ENCODE measurements around the gene ABCB6.
"Not testable (repeated sequence)": the region's sequence is repeated elsewhere in the genome, so short reads cannot be mapped to it uniquely, and the experiment has no call there.

ABCB6 gene

DNA sequence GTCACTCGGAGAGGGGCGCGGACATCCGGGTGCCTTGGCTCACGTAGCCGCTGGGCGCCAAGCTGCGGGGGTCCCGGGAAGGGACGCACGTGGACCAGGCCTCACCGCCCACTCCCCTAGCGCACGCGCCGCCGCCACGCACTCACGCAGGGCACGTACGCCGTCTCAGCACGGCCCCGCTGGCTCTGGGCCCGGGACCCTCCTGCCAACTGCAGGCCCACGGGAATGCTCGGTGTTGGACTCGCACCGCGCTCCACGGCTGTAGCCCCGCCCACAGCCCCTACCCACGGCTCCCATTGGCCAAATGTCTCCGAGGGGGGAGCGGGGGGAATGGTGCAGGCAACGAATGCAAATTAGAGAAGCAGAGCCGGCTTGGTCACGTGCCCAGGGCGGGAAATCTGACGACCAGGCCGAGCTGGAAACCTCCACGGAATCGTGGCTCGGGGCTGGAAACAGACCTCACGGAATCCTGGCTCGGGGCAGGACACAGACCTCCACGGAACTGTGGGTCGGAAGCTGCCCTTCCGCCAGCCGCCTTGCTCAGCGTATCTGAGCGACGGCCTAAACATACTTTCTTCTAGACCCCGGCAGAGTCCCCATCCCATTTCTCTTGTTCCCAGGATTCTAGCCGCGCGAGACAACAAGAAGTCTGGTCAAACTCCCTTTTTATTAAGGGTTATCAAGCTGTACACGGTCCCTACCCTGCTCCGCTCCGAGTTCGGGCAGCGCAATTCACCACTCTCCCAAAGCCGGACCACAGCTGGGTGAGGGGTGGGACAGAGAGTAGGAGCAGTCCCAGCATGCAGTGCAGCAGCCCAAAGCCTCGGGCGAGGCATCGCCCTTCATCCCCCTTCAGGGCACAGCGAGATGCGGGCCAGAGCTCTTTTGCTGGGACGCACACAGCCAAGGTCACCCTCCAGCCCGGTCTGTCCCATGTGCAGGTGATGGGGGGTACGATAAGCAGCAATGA is at the start of gene ABCB6:
Gene ABCB6 (minus strand): TSS at position 227 of the 970 bp plus-strand sequence. CDS start 285 bp downstream, outside the sequence.
- DNase-seq: peak; percentile 91

DNA sequence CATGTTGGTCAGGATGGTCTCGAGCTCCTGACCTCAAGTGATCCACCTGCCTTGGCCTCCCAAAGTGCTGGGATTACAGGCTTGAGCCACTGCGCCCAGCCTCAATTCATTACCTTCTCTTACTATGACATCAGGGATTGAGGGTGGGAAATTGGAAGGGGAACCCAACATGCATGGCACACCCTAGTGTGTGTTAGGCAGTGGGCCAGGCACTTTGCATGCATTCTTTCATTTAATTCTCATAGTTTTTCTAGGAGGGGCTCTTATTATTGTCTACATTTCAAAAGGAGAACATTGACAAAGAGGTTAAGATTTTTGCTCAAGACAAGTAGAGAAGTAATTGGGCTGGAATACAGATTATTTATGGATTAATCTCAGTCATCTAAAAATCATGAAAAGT is 49.5 kb upstream of the ABCB6 start:
- DNase-seq: no peak

DNA sequence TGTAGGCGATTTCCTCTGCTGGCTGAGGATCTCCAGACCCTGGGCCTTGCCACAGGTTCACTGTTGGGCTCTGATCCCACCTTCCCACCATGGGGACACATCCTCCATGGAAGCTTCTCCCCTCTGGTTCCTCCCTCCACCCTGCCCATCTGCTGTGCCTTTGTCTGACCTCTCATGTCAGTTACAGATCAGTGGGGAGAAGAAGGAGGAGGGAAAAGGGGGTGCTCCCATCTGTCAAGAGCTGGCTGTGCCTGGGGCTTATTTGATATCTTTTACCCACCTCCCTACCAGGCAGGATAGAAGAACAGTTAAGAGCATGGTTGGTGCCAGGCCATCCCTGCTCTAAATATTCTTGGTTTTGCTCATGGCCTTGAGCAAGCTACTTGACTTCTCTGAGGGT is 48.1 kb upstream of the ABCB6 start:
- no peak for DNase-seq

DNA sequence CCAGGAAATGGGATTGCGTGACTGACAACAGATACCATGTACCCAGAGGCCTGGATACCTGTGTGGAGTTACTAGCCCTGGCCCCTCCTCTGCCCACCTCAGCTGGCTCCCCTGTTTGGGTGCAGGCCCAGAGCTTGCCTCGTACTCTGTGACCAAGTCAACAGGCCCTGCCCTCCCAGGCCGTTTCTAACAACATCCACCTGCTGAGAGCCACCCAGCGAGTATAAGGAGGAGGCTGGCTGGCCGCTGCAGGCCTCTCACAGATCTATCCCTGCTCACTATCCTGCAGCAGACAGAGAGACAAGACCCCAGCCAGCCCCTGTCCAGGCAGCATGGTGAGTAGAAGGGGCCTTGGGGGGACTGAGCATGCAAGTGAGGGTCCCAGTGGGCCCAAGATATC is 47.5 kb upstream of the ABCB6 start:
- DNase-seq: no peak

DNA sequence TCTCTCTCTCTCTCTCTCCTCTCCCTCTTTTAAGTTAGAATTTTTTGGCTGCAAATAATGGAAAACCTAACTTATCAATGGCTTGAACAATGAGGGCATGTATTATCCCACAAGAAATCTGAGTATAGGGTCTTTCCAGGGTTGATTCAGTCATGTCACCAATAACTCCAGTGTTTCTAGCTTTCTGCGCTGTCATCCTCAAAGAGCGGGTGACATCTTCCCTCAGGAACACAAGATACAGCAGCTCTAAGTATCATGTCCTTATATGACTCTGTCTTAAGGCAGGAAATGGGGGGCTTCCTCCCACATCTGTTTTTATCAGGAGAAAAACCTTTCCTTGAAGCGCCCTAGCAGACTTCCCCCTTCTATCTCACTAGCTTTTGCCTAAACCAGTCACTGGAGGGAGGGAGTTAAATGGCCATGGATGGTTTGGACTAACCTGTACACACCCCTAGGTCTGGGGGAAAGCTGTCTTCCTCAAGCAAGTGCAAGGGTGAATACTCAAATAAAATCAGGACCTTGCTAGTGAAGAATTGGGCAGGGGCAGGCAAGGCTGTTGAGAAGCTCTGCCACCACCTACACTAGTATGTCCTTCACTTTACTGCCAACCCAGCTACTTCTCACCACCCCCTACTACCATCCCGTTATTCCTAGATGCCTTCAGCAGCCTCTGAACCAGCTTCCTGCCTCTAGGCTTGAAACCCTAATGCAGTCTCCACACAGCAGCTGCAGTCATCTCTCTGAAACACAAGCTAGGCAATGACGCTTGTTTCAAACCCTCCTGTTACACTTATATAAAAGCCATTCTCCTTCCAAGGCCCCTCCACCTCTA is 42.5 kb upstream of the ABCB6 start:
- no peak for DNase-seq

DNA sequence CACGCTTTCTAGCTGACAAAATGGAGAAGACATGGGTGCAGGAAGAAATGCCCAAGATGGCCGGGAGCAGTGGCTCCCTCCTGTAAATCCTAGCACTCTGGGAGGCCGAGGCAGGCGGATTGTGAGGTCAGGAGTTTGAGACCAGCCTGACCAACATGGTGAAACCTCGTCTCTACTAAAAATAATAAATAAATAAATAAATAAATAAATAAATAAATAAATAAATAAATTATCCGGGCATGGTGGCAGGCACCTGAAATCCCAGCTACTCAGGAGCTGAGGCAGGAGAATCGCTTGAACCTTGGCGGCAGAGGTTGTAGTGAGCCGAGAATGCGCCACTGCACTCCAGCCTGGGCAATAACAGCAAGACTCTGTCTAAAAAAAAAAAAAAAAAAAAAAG is 40.2 kb upstream of the ABCB6 start:
- DNase-seq: not testable (repeated sequence)

DNA sequence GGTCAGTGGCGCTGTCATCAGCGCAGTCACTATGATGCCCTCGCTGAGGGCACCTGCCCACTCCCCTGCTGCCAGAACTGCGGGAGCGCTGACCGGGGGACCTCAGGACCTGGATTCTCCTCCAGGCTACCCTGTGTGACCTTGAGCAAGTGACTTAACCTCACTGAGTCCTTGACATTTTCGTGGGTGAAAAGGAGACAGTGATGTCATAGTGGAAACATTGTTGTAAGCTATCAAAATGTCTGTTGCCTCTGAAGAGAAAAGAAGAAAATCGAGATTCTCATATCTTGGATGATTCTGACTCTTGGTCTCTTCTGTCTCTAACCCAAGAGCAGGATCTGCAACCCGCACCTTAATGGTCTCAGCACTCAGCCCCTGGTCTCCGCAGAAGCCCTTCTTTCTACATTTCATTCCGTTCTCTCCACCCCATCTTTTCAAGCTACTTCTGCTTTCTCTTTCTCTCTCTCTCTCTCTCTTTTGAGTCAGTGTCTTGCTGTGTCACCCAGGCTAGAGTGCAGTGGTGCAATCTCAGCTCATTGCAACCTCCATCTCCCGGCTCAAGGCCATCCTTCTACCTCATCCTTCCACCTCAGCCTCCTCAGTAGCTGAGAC is 35.9 kb upstream of the ABCB6 start:
- peak; percentile 60 for DNase-seq

DNA sequence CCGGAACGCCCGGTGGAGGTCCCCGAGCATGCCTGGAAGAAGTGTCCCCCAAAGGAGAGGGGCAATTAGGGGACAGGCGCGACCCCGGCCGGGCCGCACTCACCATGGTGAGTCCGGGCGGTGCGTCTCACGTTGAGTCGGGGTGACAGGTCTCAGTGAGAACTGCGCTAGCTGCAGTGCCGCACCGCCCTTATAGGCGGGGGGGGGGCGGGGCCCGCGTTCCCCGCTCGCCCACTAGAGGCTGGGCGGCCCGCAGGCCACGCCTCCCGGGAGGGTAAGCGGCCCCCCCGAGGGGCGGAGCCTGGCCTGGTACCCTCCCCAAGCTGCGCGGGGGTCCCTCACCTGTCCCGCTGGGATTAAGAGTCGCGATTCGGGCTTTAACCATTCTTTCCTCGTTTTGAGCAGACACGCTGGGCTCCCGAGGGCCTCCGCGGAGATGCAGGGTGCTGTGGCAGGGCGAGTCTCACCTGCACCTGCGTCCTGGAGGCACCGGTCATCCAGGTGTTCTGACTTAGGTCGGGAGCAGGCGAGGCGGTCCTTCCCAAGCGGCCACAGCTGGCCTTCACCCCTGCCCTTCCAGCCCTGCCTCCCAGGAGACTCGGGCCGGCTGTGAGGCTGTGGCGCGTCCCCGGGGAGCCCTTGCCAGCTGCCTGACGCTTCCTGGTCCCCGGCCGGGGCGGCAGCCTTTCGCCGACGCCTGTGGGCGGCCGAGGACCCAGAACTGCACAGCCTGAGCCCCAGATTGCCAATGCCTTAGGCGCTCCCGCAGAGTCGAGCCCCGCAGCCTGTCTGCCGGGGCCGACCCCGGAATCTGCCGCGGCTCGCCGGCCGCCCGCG is 35.2 kb upstream of the ABCB6 start, which contains the start of gene TUBA4A:
Gene TUBA4A (minus strand): TSS at position 166 of the 837 bp plus-strand sequence. CDS start 60 bp downstream, at position 106.
- DNase-seq: peak; percentile 93

DNA sequence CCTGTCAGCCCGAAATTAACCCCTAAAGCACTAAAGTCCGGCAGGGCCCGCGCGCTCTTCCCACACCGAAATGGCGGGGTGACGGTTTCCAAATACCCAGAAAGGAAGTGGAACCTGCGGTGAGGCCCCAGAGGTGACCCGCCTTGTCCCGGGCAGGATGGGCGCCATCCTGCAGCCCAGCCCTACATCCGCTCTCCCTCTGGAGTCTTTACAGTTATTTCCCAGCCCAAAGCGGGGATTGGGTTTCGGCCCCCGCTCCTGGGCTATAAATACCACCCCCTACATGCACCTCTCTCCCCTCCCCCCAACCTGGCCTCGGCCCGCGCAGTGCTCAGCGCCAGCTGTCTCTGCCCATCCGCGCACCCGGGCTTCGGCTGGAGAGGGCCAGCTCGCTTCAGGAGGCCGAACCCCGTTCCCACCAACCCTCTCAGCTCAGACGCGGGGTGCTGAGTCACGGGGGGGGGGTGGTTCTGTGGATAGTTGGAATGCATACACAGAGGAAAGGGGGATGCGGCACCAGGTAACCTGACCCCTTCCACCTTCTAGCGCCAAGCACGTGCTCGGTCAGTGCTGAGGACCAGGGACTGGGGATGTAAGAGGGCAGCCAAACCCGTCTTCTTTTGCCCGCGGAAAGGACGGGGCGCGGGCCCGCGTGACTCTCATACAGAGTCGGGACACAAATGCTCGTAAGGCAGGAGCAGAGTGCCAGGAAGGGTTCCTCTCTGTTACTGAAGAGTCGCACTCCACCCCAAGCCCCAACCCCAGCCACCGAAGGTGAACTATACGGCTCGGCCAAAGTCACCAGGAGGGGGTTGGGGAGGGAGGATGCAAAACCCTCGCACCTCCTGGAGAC is 34.4 kb upstream of the ABCB6 start, which contains the start of gene TUBA4B:
Gene TUBA4B (plus strand): TSS at position 344 of the 853 bp plus-strand sequence. CDS start 165 bp downstream, at position 509.
- peak; percentile 50 for DNase-seq

DNA sequence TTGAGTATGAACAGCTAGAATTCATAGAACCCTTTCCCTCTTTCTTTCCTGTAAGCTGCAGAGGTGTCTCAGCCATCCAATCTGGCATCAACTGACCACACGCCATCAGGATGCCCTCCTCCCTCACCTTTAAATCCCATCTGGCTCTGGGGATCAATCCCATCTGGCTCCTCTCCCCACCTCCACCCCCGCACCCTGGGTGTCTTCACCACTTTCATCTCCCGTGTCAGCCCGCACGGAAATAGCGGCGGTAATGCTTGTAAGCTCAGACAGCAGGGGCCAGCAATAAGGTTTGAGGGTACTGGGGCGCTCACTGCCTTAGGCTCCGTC is 33.8 kb upstream of the ABCB6 start:
- DNase-seq: no peak

DNA sequence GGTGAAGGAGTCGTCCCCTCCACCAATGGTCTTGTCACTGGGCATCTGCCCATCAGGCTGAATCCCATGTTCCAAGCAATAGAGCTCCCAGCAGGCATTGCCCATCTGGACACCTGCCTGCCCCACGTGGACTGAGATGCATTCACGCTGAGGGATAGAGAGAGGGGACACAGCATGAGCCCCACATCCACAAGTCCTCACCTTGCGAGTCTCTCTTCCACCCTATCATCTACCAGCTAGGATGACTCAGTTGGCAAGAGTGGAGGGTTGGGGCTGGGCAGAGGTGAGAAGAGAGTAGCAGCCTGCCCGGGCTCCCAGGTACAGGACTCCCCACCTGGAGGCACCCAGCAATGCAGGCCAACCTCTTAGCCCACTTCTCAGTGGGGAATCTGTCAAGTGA is 33.3 kb upstream of the ABCB6 start:
- DNase-seq: peak; percentile 25

DNA sequence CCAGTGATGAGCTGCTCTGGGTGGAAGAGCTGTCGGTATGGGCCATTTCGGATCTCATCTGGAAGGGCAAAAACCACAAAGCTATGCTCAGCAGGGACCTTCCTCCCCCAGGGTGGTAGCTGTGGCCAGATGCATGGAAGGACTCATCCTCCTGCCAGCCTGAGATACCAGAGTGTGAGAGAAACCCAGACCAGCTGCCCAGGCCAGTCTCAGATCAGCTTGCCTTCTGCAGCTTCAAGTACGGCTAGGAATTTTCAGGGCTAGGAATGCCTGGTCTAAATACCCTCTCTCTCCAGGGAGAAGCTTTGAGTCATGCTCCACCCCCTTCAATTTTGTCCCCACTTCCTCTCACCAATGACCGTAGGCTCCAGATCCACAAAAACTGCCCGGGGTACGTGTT is 32.9 kb upstream of the ABCB6 start:
- DNase-seq: no peak

DNA sequence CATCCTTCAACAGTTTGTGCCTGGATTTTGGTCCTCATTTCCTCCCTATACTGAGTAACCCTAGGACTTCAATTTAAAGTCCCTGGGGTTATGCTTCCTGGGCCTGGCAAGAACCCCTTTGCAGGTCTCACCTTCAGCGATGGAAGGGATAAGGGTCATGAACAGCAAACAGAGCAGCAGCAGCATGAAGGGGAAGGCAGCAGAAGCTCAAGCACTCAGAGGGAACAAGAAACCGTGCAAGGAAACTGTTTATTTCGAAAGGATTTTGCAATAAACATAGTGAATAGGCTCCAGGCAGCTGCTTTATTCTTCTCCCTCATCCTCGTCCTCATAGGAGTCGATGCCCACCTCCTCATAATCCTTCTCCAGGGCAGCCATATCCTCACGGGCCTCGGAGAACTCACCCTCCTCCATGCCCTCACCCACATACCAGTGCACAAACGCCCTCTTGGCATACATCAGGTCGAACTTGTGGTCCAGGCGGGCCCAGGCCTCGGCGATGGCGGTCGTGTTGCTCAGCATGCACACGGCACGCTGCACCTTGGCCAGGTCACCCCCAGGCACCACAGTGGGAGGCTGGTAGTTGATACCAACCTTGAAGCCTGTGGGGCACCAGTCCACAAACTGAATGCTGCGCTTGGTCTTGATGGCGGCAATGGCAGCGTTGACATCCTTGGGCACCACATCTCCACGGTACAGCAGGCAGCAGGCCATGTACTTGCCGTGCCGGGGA is 31.5 kb upstream of the ABCB6 start:
- no peak for DNase-seq

DNA sequence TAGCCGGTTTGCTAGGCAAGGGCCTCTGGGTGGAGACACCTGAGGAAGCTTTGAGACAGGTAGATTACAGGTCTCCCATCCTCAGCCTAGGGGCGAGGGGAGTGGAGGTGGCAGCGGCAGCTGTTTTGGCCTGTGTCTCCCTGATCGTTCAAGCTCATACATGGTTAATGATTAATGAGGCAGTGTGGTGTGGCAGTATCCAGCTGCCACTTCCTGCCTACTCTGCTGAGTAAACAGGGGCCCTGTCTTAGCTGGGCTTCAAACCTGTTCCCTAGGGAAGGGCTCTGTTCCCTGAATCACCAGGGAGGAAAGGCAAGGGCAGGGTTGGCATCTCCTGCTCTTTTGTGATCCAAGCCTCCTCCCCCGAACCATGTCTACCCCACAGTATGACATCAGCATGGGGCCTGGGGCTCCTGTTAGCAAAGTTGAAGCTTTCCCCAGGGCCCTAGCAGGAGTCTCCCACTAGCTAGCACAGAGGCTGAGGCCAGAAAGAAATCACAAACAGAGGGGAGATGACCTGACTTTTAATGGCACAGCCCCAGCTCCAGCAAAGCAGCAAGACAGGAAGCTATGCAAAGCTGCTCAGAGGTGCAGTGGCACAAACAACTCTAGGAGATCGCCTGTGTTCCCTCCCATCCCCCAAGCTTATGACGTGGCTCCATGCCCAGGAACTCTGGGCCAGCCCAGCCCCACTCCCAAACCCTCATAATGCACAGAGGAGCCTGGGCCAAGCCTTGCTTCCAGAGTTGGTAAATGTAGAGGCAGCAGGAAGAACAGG is 30.6 kb upstream of the ABCB6 start:
- DNase-seq: peak; percentile 65

DNA sequence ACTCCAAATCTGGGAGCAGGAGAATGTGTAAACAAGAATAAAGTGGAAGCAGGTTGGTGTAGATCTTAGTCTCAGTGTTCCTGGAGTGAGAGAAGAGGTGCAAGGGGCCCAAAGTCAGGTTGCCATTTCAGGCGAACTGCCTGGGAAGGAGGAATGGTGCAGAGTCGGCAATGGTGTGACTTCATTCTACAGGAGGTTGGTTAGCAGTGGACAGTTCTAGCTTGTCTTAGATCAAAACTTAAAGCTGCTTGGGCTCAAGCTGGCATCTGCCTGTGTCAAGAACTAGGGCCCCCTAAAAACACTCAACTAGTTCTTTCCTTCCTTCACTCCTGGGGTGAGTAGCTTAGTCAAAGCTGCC is 30.1 kb upstream of the ABCB6 start:
- no peak for DNase-seq

DNA sequence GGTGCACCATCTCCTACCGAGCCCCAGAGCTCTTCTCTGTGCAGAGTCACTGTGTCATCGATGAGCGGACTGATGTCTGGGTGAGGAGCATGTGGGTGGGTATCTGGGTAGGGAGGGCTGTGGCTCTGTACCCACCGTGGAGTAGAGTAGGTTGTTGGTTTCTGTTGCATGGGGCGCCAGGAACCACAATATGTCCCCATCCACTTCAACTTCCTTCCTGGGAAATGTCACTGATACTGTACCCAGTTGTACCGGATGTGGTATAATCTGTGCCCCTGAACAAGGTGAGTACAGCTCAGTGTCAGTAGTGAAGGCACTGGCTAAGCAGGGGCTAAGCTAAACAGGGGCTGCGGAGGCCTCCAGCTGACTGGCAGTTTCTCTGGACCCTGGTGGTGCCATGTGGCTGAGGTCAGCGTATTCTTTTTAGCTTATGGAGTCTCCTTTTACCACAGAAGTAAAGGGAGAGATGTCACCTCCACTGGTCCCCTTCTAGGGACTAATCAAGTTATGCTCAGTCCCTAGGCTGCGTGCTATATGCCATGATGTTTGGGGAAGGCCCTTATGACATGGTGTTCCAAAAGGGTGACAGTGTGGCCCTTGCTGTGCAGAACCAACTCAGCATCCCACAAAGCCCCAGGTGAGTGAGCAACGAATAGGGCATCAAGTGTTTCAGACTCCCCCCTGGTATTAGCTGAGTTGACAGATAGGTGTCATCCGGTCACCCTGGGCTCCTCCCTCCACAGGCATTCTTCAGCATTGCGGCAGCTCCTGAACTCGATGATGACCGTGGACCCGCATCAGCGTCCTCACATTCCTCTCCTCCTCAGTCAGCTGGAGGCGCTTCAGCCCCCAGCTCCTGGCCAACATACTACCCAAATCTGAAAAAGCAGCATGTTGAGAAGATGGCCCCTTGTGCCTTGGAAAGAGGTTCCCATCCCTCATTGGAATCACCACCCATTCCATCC is 29.2 kb upstream of the ABCB6 start:
- peak; percentile 80 for DNase-seq

DNA sequence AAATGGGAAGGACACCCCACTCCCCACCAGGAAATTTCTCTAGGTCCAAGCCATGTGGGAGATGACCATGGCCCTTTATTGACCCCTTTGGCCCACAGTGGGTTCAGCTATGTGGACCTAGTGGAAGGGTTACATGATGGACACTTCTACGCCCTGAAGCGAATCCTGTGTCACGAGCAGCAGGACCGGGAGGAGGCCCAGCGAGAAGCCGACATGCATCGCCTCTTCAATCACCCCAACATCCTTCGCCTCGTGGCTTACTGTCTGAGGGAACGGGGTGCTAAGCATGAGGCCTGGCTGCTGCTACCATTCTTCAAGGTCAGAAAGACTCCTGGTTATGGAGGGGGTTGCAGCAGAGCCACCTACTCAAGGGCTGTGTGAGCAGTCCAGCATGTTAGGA is 27.8 kb upstream of the ABCB6 start:
- DNase-seq: no peak

DNA sequence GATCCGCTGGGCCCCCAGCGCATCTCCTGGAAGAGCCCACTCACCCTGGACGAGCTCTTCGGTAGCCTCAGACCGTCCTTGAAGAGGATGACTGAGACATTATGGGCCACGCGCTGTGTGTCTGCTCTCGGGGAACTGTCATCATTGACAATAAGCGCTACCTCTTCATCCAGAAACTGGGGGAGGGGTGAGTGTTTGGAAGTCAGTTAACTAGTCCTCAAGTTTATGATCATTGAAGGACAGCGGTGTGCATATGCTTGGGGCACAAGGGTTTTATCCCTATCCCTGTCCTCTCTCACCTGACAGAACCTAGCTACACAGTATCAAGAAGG is 27.1 kb upstream of the ABCB6 start:
- DNase-seq: no peak
